Neural progenitor cell (in vitro differentiated cells): Measurements from ENCODE around the gene ADORA1. TPM values are rescaled to one million over a fixed set of nuclear protein-coding genes. Genes with fewer than 3 reads are reported as not detected.

Experiments used
- DNase-seq: peaks from one replicate; pipeline ENCODE4 v3.0.0-alpha.2; 2016; ENCODE audit warnings: low spot score
- H2AFZ ChIP-seq: fragments of 200-600 bp; sonication (generic); replicated peaks from 2 replicates; pipeline ENCODE4 v1.6.1; 2016; ENCODE audit warnings: antibody characterized with exemption
- H3F3A ChIP-seq: fragments of 200-600 bp; sonication (generic); 2 replicates; pipeline ENCODE4 v1.6.1; 2016; ENCODE audit warnings: antibody characterized with exemption, low read depth
- H3K27ac ChIP-seq: fragments of 200-600 bp; sonication (generic); 2 replicates; pipeline ENCODE4 v1.5.1; 2016; ENCODE audit warnings: mild to moderate bottlenecking
- H3K27me3 ChIP-seq: fragments of 200-600 bp; sonication (generic); 2 replicates; pipeline ENCODE4 v1.6.1; 2016; ENCODE audit warnings: mild to moderate bottlenecking, moderate library complexity
- H3K36me3 ChIP-seq: fragments of 200-600 bp; sonication (generic); 2 replicates; pipeline ENCODE4 v1.5.1; 2016
- H3K4me1 ChIP-seq: fragments of 200-600 bp; sonication (generic); 2 replicates; pipeline ENCODE4 v1.6.1; 2016; ENCODE audit warnings: mixed run types
- H3K4me2 ChIP-seq: fragments of 200-600 bp; sonication (generic); 2 replicates; pipeline ENCODE4 v1.6.1; 2016
- H3K4me3 ChIP-seq: fragments of 200-600 bp; sonication (generic); 2 replicates; pipeline ENCODE4 v1.5.1; 2016
- H3K79me2 ChIP-seq: fragments of 200-600 bp; sonication (generic); 2 replicates; pipeline ENCODE4 v1.6.1; 2016; ENCODE audit warnings: low read depth
- H3K9ac ChIP-seq: fragments of 200-600 bp; sonication (generic); 2 replicates; pipeline ENCODE4 v1.6.1; 2016
- H3K9me3 ChIP-seq: fragments of 200-600 bp; sonication (generic); 2 replicates; pipeline ENCODE4 v1.5.1; 2016; ENCODE audit warnings: low read depth
- H4K20me1 ChIP-seq: fragments of 200-600 bp; sonication (generic); 2 replicates; pipeline ENCODE4 v1.6.1; 2016; ENCODE audit warnings: low read depth
- H3K27ac Mint-ChIP-seq: 3 replicates; pipeline ENCODE4 v1.8.0; 2021; ENCODE audit warnings: mixed read lengths
- H3K27me3 Mint-ChIP-seq: 2 replicates; pipeline ENCODE4 v1.8.0; 2022; ENCODE audit warnings: low read depth, mild to moderate bottlenecking, inconsistent platforms, moderate library complexity, mixed read lengths; ENCODE audit not compliant: insufficient read depth
- H3K36me3 Mint-ChIP-seq: 3 replicates; pipeline ENCODE4 v1.8.0; 2021; ENCODE audit warnings: mixed read lengths
- H3K4me1 Mint-ChIP-seq: 3 replicates; pipeline ENCODE4 v1.8.0; 2021; ENCODE audit warnings: mixed read lengths
- H3K4me3 Mint-ChIP-seq: 3 replicates; pipeline ENCODE4 v1.8.0; 2021; ENCODE audit warnings: mild to moderate bottlenecking, moderate library complexity, mixed read lengths
- H3K9me3 Mint-ChIP-seq: 3 replicates; pipeline ENCODE4 v1.8.0; 2020; ENCODE audit warnings: mixed read lengths
- CTCF ChIP-seq: fragments of 200-600 bp; sonication (generic); IDR thresholded peaks from 2 replicates; pipeline ENCODE4 v1.5.1; 2017; ENCODE audit warnings: antibody characterized with exemption, mild to moderate bottlenecking
- EZH2 ChIP-seq: fragments of 200-600 bp; sonication (generic); IDR thresholded peaks from 2 replicates; pipeline ENCODE4 v1.6.1; 2017; ENCODE audit warnings: antibody characterized with exemption, mild to moderate bottlenecking, moderate library complexity
- EZH2phosphoT487 ChIP-seq: fragments of 200-600 bp; sonication (generic); IDR thresholded peaks from 2 replicates; pipeline ENCODE4 v1.6.1; 2017; ENCODE audit warnings: antibody characterized with exemption
- total RNA-seq: library from RNA; depleted of rRNA; stranded (reverse); fragments of >200 nt; gene quantifications from 2 replicates; pipeline ENCODE4 v1.2.3, GENCODE V29; 2015; ENCODE audit warnings: low replicate concordance

ADORA1 gene
- 1.1 and 3.2 TPM in 2 replicates for total RNA-seq

DNA sequence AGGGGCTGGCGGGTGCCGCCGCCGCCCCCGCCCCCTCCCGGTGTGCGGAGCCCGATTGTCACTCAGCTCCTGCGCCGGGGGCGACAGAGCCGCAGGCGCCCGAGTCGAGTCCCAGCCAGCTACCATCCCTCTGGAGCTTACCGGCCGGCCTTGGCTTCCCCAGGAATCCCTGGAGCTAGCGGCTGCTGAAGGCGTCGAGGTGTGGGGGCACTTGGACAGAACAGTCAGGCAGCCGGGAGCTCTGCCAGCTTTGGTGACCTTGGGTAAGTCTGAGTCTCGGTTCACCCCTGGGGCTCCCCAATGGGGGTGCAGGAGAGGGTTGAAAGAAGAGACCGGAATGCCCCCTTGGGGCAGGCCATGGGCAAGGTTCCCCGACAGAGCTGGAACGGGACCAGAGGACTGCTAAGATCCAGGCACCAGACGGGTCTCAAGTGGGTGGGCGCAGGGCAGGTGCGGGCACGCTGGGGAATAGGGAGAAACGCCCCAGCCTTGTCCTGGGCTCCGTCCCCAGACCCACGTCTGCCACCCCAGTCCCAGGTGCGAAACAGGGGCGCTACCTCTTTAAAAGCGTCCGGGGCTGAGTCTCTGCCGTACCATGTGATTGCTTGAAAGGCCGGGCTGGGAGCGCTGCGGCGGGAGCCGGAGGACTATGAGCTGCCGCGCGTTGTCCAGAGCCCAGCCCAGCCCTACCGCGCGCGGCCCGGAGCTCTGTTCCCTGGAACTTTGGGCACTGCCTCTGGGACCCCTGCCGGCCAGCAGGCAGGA lies at the start of gene ADORA1:
ADORA1 (plus strand) TSS at position 61 of the 765 bp plus-strand sequence. CDS start 1,116 bp downstream, outside the sequence.
- Histone ChIP-seq H3K4me1 (peaks cover 20% of the 10 kb centered on the region), H3K9ac (no peak within 1 kb of the TSS)
- H3K4me3 Mint-ChIP-seq: peak within 1 kb of the TSS; percentile 87

GRCh38 chr1:203077956-203078355 lies 49.6 kb upstream of the ADORA1 start:
- Mint-ChIP-seq H3K27me3 (peaks cover 5% of the 10 kb centered on the region), H3K4me3 (no peak overlapping the region), H3K36me3 (peaks cover 3% of the 10 kb centered on the region), H3K4me1 (peaks cover 21% of the 10 kb centered on the region), H3K27ac (no peak overlapping the region), H3K9me3 (no peaks in the 10 kb centered on the region)
- peaks cover 4% of the 10 kb centered on the region for H4K20me1 ChIP-seq
- no peak for DNase-seq
- no peak overlapping the region for H3K27ac ChIP-seq
- H3F3A ChIP-seq: no peaks in the 10 kb centered on the region
- no peaks in the 10 kb centered on the region for H3K9me3 ChIP-seq
- H3K9ac ChIP-seq: no peak overlapping the region
- H3K36me3 ChIP-seq: no peaks in the 10 kb centered on the region
- H3K79me2 ChIP-seq: no peaks in the 10 kb centered on the region
- no peak for TF ChIP-seq CTCF
- TF ChIP-seq EZH2: no peak
- TF ChIP-seq EZH2phosphoT487: no peak
- peaks cover 54% of the 10 kb centered on the region for H3K27me3 ChIP-seq
- no peak overlapping the region for H2AFZ ChIP-seq
- H3K4me2 ChIP-seq: no peak overlapping the region
- H3K4me3 ChIP-seq: no peak overlapping the region
- peaks cover 8% of the 10 kb centered on the region for H3K4me1 ChIP-seq

More for the DNA sequence above, at the start of gene ADORA1:
- H3K9me3 Mint-ChIP-seq: no peaks in the 10 kb centered on the region
- peak within 1 kb of the TSS; percentile 25 for H3K27ac Mint-ChIP-seq
- peak within 1 kb of the TSS; percentile 39 for H3K4me3 ChIP-seq
- H3K79me2 ChIP-seq: no peaks in the 10 kb centered on the region
- peak within 1 kb of the TSS; percentile 81 for H3K4me2 ChIP-seq
- peak; percentile 33 for TF ChIP-seq CTCF
- peak; percentile 26 for TF ChIP-seq EZH2
- TF ChIP-seq EZH2phosphoT487: peak; percentile 36
- H3K9me3 ChIP-seq: no peaks in the 10 kb centered on the region
- DNase-seq: peak; percentile 87
- H3K27ac ChIP-seq: no peak within 1 kb of the TSS
- H3K27me3 ChIP-seq: peaks cover 36% of the 10 kb centered on the region
- H4K20me1 ChIP-seq: peaks cover 3% of the 10 kb centered on the region
- peak within 1 kb of the TSS; percentile 48 for H2AFZ ChIP-seq
- peaks cover 9% of the 10 kb centered on the region for H3F3A ChIP-seq
- peaks cover 14% of the 10 kb centered on the region for H3K27me3 Mint-ChIP-seq
- no peaks in the 10 kb centered on the region for H3K36me3 ChIP-seq
- peaks cover 2% of the 10 kb centered on the region for H3K36me3 Mint-ChIP-seq
- H3K4me1 Mint-ChIP-seq: peaks cover 50% of the 10 kb centered on the region

- Mint-ChIP-seq H3K36me3 (peaks cover 3% of the 10 kb centered on the region), H3K27me3 (peaks cover 5% of the 10 kb centered on the region), H3K4me1 (peaks cover 26% of the 10 kb centered on the region), H3K9me3 (no peaks in the 10 kb centered on the region), H3K27ac (no peak overlapping the region), H3K4me3 (no peak overlapping the region)
- Histone ChIP-seq H3K4me2 (no peak overlapping the region), H3K9me3 (no peaks in the 10 kb centered on the region), H3F3A (no peaks in the 10 kb centered on the region), H4K20me1 (peaks cover 4% of the 10 kb centered on the region), H3K4me3 (no peak overlapping the region), H3K36me3 (no peaks in the 10 kb centered on the region), H3K4me1 (peaks cover 8% of the 10 kb centered on the region), H3K9ac (no peak overlapping the region), H3K27me3 (peaks cover 49% of the 10 kb centered on the region), H3K79me2 (no peaks in the 10 kb centered on the region), H2AFZ (no peak overlapping the region), H3K27ac (no peak overlapping the region)
- TF ChIP-seq CTCF: no peak
- TF ChIP-seq EZH2: no peak
- DNase-seq: no peak
These were observed 49.0 kb upstream of the ADORA1 start for GRCh38 chr1:203078478-203078877.
